Mesothelial cell of epicardium (in vitro differentiated cells): ENCODE data around the gene TAGLN. TPM values are rescaled to one million over a fixed set of nuclear protein-coding genes. Genes with fewer than 3 reads are reported as not detected.
A peak's percentile ranks its signal among the peaks of the same experiment; 100 is the strongest.

Experiments used
- DNase-seq, 2 experiments: peaks; one replicate each; pipeline ENCODE4 v3.0.0; 2021; ENCODE audit warnings: low spot score in 2 of 2; ENCODE audit not compliant: unreplicated experiment in 2 of 2
- H3K27ac Mint-ChIP-seq: 2 replicates; pipeline ENCODE4 v1.8.0; 2021; ENCODE audit warnings: mixed read lengths
- H3K27me3 Mint-ChIP-seq: 2 replicates; pipeline ENCODE4 v1.8.0; 2021; ENCODE audit warnings: low read depth, mixed read lengths
- H3K36me3 Mint-ChIP-seq: 2 replicates; pipeline ENCODE4 v1.8.0; 2021; ENCODE audit warnings: mixed read lengths
- H3K4me1 Mint-ChIP-seq: 2 replicates; pipeline ENCODE4 v1.8.0; 2021; ENCODE audit warnings: mixed read lengths
- H3K4me3 Mint-ChIP-seq: 2 replicates; pipeline ENCODE4 v1.8.0; 2021; ENCODE audit warnings: mild to moderate bottlenecking, moderate library complexity, mixed read lengths
- H3K9me3 Mint-ChIP-seq: 2 replicates; pipeline ENCODE4 v1.8.0; 2021; ENCODE audit warnings: mixed read lengths
- total RNA-seq: library from RNA; stranded (reverse); gene quantifications from 3 replicates; pipeline ENCODE4 v1.2.1, GENCODE V29; 2021
- TF ChIP-seq, protein P1 (sequence below): fragments of 200-600 bp; sonication (generic); IDR thresholded peaks from one replicate; pipeline ENCODE4 v1.5.0; 2021; ENCODE audit warnings: antibody characterized with exemption; ENCODE audit not compliant: unreplicated experiment

The TAGLN gene
- total RNA-seq, 1 donor from 2014 or later: 197 TPM

DNA sequence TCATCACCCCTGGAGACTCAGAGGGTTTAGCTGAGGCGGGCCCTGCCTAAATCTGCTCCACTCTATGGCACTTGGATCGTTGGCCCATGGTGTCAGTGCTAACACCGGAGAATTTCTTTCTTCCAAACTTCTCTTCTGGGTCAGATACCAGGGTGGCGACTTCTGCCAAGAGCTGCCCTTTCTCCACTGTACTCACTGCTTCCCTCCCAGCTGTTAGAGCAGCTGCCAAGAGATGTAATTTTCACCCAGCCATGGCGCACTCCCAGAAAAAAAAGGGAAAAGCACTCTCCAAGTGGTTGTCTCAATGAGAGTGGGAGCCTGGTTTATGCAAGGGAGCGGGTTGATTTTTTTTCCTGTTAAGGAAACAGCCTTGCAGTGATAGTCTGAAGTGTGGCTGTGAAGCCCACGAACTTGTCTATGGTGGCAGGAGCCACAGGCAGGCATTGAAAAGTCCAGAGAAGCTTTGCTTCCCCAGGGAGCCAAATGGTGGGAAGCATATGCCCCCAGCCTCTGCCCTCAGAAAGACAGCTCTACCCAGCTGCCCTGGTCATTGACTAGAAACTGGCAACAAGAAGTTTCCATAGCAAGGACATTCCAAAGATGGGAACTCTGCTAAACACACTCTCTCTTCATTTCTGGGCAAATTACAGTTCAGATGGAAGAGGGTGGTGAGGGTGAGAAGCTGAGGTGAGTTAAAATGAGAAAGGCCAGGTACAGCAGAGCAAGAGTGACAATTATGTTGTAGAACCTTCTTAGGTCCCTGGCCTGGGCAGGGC lies 22.0 kb downstream of the TAGLN start:
- no peak for DNase-seq
- Mint-ChIP-seq H3K4me3 (no peak overlapping the region), H3K27me3 (no peaks in the 10 kb centered on the region), H3K36me3 (peaks cover 11% of the 10 kb centered on the region), H3K27ac (no peak overlapping the region), H3K9me3 (no peaks in the 10 kb centered on the region), H3K4me1 (peaks cover 16% of the 10 kb centered on the region)
- TF ChIP-seq, protein P1, sequence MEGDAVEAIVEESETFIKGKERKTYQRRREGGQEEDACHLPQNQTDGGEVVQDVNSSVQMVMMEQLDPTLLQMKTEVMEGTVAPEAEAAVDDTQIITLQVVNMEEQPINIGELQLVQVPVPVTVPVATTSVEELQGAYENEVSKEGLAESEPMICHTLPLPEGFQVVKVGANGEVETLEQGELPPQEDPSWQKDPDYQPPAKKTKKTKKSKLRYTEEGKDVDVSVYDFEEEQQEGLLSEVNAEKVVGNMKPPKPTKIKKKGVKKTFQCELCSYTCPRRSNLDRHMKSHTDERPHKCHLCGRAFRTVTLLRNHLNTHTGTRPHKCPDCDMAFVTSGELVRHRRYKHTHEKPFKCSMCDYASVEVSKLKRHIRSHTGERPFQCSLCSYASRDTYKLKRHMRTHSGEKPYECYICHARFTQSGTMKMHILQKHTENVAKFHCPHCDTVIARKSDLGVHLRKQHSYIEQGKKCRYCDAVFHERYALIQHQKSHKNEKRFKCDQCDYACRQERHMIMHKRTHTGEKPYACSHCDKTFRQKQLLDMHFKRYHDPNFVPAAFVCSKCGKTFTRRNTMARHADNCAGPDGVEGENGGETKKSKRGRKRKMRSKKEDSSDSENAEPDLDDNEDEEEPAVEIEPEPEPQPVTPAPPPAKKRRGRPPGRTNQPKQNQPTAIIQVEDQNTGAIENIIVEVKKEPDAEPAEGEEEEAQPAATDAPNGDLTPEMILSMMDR: no peak

DNA sequence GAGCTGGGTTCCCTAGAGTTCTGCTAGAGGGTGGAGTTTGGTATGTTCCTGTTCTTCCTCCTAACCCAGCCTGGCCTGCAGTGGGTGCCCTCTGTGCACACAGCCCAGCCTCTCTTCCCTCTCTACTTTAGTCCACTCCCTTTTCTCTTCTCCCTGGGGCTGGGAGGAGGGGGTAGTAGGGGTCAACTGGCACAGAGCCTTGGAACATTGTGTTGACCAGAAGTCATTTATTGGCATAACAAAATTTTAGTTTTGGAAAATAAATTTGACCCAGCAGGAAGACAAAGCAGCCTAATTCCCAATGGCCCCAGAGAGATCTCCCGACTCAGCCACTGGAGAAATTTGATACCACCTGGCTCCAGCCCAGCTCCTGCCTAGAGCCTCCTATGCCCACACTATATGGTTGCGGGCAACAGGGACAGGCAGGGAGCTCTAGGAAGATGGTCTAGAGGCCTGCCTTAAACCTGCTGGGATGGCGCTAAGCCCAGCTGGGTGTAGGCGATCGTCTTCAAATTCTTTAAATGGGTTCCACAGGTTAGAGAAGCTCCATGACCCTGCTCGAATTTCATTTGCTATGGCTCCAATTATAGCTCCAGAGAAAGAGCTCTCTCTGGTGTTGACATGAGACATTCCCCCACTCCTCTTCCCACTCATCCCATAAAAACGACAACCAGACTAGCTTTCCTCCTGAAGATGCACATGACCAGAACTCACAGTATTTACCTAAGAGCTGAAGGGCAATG lies 22.8 kb downstream of the TAGLN start:
- H3K4me3 Mint-ChIP-seq: no peak overlapping the region
- peaks cover 13% of the 10 kb centered on the region for H3K36me3 Mint-ChIP-seq
- no peaks in the 10 kb centered on the region for H3K9me3 Mint-ChIP-seq
- peaks cover 16% of the 10 kb centered on the region for H3K4me1 Mint-ChIP-seq
- TF ChIP-seq, protein P1: no peak
- H3K27ac Mint-ChIP-seq: peak overlapping the region; percentile 54
- no peaks in the 10 kb centered on the region for H3K27me3 Mint-ChIP-seq
- no peak for DNase-seq

DNA sequence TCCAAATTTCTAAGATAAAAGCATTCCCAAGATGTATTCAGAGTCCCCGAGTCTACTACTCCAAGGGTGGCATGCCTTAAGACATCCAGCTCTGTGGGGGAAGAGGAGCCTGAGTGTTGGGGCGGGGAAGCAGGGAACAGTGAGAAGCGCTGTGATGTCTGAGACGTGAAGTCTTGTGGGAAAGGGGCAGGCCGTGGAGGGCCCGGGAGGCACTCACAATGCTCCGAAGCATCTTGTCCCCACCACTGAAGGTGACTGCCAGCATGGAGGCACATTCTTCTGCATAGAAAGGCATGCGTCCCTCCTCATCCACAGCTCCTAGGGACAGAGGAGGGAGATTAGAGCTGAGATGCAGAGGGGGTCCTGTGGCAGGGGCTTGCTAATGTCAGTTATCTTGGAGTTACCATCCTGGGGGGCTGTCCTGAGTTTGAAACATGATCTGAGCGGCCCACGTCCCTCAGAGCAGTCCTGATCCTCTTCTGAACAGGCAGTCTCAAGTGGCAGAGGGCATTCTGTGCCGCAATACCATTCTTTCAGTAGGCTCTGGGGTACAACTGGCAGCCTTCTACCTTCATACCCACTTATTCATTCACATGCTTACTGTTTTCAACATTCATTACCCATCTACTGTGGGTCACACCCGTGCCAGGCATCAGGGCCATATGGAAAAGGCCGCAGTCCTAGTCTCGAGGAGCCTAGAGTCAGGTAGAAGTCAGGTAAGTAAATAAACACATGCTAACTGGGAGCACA lies 24.0 kb downstream of the TAGLN start:
- DNase-seq: no peak
- no peaks in the 10 kb centered on the region for H3K27me3 Mint-ChIP-seq

DNA sequence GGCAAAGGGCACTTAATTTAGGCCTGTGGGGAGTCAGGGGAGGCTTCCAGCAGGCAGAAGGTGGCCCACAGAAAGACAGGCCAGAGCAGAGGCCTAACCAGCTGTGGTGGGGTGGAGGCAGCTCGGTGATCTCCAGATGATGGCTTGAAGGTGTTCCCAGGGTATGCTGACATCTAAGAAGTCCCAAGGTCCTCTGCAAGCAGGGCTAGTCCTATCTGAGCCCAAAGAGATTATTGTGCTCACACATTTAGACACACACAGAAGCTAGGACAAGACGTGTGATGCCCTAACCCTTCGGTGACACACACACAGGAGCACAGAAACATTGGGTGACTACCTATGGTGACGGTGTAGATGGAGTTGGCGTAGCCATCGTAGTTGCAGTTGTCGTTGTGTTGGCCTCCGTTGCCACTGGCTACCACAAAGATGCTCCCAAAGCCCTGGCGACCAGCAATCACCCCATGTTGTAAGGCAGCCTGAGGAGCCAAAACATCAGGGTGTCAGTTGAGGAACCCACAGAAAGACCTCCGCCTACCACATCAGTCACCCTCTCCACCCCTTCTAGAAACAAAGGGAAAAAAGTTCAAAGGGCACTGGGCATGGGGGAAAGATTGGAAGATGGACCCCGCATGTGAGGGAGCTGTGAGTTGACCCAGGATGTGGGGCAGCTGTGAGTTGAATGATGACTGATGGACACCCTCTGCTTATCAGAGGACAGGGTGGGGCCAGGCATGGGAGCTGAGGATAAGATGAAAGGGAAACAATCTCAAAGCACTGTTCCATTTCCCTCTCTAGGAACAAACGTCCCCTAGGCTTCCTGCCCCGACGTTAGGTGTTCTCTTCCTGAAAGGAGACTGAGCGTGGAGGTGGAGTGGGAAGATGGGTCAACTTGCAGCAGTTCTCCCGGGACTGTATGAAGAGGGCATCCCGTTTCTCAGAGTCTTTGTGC lies 24.8 kb downstream of the TAGLN start:
- H3K27me3 Mint-ChIP-seq: no peaks in the 10 kb centered on the region
- no peaks in the 10 kb centered on the region for H3K9me3 Mint-ChIP-seq
- DNase-seq: no peak
- TF ChIP-seq, protein P1: no peak
- peaks cover 7% of the 10 kb centered on the region for H3K4me1 Mint-ChIP-seq
- peaks cover 14% of the 10 kb centered on the region for H3K36me3 Mint-ChIP-seq
- H3K4me3 Mint-ChIP-seq: no peak overlapping the region
- H3K27ac Mint-ChIP-seq: no peak overlapping the region

More for the DNA sequence above, 24.0 kb downstream of the TAGLN start:
- peaks cover 14% of the 10 kb centered on the region for H3K36me3 Mint-ChIP-seq
- peaks cover 12% of the 10 kb centered on the region for H3K4me1 Mint-ChIP-seq
- H3K9me3 Mint-ChIP-seq: no peaks in the 10 kb centered on the region
- H3K4me3 Mint-ChIP-seq: no peak overlapping the region
- no peak overlapping the region for H3K27ac Mint-ChIP-seq
- TF ChIP-seq, protein P1: no peak
